ENCODE measurements around the gene FBXO28.

The FBXO28 gene

GRCh38 chr1:224159541-224159940, 45.6 kb downstream of the FBXO28 start:
- no peak for DNase-seq

- DNase-seq: no peak
These were observed 46.3 kb downstream of the FBXO28 start for GRCh38 chr1:224160171-224160682.

- no peak for DNase-seq
These were observed 48.9 kb downstream of the FBXO28 start for GRCh38 chr1:224162768-224163167.

- no peak for DNase-seq
These were observed 49.4 kb downstream of the FBXO28 start for GRCh38 chr1:224163311-224163710.

DNA sequence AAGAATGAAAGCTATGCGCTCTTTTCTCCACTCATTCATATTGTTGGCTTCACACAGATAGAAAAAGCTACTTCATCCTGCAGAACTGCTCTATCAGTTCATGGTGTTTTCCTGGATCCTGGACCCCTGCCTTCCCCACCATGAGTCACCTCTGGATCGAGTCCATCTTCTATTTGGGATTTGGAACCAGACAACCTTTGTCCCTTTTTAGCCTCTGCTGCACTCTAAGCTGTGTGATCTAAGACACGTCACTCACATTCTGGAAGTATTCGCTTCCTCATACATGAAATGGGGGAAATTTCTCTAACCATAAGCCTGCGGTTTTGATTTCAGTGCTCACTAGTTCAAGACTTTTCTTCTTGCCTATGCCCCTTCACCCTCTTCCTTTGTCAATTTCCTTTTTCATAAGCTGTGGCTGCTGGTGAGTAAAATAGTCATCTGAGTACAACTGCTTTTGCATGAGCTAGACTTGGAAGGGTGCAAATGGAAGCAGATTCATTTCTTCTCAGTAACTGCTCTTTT, 55.0 kb downstream of the FBXO28 start:
- peak; percentile 96 to 97 for DNase-seq

- DNase-seq: no peak
These were observed 55.9 kb downstream of the FBXO28 start for GRCh38 chr1:224169718-224170270.

GRCh38 chr1:224170343-224170742, 56.4 kb downstream of the FBXO28 start:
- no peak for DNase-seq

DNA sequence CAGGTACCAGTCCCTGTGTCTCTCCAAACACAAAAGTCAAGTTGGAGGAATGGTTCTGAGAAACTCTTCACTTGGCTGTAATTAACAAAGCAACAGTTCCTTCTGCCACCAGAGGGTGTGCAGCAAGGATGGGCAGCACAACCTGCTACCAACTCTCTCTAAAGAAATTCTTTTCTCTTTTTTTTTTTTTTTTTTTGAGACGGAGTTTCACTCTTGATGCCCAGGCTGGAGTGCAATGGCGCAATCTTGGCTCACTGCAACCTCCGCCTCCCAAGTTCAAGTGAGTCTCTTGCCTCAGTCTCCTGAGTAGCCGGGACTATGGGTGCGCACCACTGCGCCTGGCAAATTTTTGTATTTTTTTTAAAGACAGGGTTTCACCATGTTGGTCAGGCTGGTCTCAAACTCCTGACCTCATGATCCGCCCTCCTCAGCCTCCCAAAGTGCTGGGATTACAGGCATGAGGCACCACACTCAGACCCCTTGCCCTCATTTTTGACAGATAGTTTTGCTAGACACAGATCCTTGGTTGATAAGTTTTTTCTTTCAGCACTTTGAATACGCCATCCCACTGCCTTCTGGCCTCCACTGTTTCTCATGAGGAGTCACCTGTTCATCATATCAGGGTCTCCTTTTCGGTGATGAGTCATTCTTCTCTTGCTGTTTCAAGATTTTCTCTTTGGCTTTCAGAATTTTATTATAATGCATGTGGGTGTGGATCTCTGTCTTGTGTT, 57.0 kb downstream of the FBXO28 start:
- peak; percentile 42 to 56 for DNase-seq

DNA sequence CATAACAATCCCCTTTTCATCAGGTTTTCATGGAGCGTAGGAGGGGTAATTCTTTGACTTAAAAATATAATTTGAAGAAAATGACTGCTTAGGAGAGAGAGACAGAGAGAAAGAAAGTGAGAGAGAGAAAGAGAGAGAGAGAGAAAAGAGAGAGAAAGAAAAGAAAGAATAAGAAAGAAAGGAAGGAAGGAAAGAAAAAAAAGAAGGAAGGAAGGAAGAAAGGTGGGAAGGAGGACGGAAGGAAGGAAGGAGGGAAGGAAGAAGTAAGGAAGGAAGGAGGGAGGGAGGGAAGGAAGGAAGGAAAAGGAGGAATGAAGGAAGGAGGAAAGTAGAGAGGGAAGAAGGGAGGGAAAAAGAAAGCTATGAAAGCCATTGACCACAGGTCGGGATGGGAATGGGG, 58.3 kb downstream of the FBXO28 start:
- DNase-seq: no peak

DNA sequence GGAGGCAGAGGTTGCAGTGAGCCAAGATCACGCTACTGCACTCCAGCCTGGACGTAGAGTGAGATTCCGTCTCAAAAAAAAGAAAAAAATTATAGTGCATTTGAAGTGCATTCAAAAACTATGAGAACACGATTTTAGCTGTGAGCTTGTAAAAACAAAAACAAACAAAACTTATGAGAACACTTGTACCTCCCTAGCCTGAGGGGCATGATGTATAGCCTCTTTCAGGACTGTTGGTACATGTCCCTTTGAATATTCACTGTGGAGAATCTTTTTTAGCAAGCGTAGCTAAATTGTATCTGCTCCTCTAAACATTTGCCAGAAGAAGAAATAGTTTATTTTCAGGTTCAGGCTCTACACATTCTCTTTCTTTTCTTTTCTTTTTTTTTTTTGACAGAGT, 59.6 kb downstream of the FBXO28 start:
- no peak for DNase-seq

- DNase-seq: no peak
These were observed 61.7 kb downstream of the FBXO28 start for GRCh38 chr1:224175617-224176016.

- DNase-seq: no peak
These were observed 63.6 kb downstream of the FBXO28 start for GRCh38 chr1:224177356-224177999.

DNA sequence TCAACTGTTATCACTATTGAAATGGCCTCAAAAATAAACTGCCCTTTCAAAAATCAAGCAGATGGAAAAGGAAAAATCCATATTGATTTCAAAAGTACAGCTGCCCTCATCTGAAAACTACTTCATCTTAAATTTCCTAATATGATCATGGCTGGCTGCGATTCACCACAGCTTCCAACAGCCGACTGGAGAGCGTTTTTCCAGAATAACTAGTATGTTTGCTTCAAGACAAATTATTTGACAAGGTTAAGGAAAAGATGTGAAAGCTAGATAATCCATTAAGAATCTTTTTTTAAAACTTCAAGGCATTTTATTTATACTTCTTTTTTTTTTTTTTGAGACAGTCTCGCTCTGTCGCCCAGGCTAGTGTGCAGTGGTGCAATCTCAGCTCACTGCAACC, 65.0 kb downstream of the FBXO28 start:
- no peak for DNase-seq

DNA sequence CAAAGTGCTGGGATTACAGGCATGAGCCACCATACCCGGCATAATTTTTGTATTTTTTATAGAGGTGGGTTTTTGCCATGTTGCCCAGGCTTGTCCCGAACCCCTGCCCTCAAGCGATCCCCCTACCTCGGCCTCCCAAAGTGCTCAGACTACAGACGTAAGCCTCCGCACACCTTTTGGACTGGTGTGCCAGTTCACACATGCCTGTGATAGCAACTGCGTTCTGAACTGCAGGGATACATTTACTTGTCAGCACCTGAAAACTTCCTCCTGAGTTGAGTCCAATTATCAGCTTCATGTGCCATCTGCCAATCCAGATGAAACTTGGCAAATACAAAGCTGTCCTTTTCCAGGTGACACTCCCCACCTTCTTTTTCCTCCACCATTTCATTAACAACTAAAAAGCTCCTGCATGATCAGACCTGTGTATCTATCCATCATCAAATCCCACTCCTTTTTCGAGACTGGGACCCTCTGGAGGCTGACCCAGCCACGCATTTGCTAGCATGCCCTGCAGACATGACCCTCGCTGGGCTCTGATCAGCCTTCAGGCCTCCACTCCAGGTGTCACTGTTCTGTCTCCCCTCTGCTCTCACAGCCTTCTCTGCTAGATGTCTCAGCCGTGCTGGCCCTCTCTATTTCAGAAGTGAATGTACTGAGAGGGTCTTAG, 67.0 kb downstream of the FBXO28 start:
- no peak for DNase-seq

DNA sequence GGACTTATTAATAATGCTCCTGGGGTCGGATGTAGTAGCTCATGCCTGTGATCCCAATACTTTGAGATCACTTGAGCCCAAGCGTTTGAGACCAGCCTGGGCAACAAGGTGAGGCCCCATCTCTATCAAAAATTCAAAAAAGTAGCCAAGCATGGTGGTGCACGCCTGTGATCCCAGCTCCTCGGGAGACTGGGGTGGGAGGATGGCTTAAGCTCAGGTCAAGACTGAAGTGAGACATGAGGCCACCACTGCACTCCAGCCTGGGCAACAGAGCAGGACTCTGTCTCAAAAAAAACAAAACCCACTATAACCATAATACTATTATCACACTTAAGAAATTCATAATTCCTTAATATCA, 67.5 kb downstream of the FBXO28 start:
- no peak for DNase-seq

GRCh38 chr1:224182057-224182865, 68.3 kb downstream of the FBXO28 start:
- DNase-seq: peak in 1 of 2 experiments; percentile 30

GRCh38 chr1:224182866-224183590, 69.1 kb downstream of the FBXO28 start, which contains the start of gene DEGS1:
TSS of gene DEGS1 (plus strand) at chr1:224183240. CDS start at chr1:224183337, 97 bp downstream.
- peak; percentile 68 to 70 for DNase-seq

DNA sequence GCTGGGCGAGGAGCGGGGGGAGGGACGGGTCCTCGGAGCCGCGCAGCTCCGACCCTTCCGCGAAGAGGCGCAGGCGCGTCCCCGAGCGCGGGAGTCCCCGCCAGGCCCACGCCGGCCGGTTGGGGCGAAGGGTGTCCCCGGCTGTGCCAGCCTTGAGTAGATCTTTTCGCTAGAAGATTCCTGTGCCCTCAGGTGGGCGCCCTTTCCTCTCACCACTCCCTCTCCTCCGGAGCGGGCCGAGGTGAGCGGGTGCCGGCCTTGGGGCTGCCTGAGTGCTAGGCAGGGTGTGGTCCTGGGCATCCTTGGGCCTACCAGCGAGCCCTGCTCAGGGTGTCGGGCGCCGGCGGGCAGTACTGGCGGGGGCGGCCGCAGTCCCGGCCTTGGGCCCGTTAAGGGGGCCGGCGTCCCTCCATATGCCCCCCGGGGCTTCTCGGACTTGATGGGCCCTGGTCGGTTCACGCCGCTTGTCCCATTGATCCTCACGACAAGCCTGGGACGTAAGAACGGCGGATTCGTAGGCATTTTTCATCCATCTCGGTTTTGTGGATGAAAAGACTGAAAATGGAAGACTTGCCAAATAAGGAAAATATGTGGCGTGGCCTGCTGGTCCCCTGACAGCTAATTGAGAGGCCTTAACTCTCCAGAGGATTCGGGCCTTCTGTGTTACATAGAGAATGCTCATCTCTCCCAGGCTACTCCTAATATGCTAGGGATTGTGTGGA, 69.8 kb downstream of the FBXO28 start:
- DNase-seq: peak; percentile 46 to 57

- no peak for DNase-seq
These were observed 71.3 kb downstream of the FBXO28 start for GRCh38 chr1:224185208-224185607.

GRCh38 chr1:224188286-224188685, 74.4 kb downstream of the FBXO28 start:
- DNase-seq: no peak

DNA sequence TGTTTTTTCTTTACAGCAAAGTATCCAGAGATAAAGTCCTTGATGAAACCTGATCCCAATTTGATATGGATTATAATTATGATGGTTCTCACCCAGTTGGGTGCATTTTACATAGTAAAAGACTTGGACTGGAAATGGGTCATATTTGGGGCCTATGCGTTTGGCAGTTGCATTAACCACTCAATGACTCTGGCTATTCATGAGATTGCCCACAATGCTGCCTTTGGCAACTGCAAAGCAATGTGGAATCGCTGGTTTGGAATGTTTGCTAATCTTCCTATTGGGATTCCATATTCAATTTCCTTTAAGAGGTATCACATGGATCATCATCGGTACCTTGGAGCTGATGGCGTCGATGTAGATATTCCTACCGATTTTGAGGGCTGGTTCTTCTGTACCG, 75.7 kb downstream of the FBXO28 start:
- DNase-seq: no peak

Measured in Kasumi-1 (cell line).